Breast epithelium (tissue), 4 donors: ENCODE data around the gene DDC. TPM values are rescaled to one million over a fixed set of nuclear protein-coding genes. Genes with fewer than 3 reads are reported as not detected.

Experiments used
- DNase-seq, 2 donors: peaks; one replicate each; pipeline ENCODE4 v3.0.0-alpha.2; 2019; ENCODE audit warnings: low spot score in 2 of 2
- H3K27ac ChIP-seq, 2 donors: fragments of 200-600 bp; sonication (generic) in 1 of 2; one replicate each; pipeline ENCODE4 v1.5.1; 2016 to 2019; ENCODE audit warnings: mild to moderate bottlenecking in 1 of 2
- H3K27me3 ChIP-seq, 2 donors: fragments of 200-600 bp; sonication (generic) in 1 of 2; one replicate each; pipeline versions ENCODE4 v1.5.1 to v1.6.0; 2017 to 2019; ENCODE audit warnings: control low read depth in 1 of 2, mild to moderate bottlenecking in 1 of 2
- H3K36me3 ChIP-seq: fragments of 200-600 bp; one replicate; pipeline ENCODE4 v1.5.1; 2019
- H3K4me1 ChIP-seq, 2 donors: fragments of 200-600 bp; sonication (generic); one replicate each; pipeline ENCODE4 v1.5.1; 2016 to 2019; ENCODE audit warnings: control low read depth in 1 of 2
- H3K4me3 ChIP-seq, 3 donors: fragments of 200-600 bp; sonication (generic); 1 replicate in 2 of 3; 2 replicates in 1 of 3; pipeline ENCODE4 v1.5.1; 2016 to 2019; ENCODE audit warnings: mild to moderate bottlenecking in 3 of 3, moderate library complexity in 2 of 3
- H3K9me3 ChIP-seq, 2 donors: fragments of 200-600 bp; sonication (generic) in 1 of 2; one replicate each; pipeline ENCODE4 v1.5.1; 2016 to 2019; ENCODE audit warnings: control low read depth in 1 of 2
- CTCF ChIP-seq, 3 donors: fragments of 450-650 bp; IDR thresholded peaks; one replicate each; pipeline ENCODE4 v1.5.1; 2016 to 2017; ENCODE audit warnings: antibody characterized with exemption in 3 of 3, mild to moderate bottlenecking in 3 of 3, moderate library complexity in 3 of 3
- POLR2A ChIP-seq: fragments of 450-650 bp; IDR thresholded peaks from one replicate; pipeline ENCODE4 v1.6.1; 2016; ENCODE audit warnings: antibody characterized with exemption, mild to moderate bottlenecking, moderate library complexity
- POLR2AphosphoS5 ChIP-seq, 3 donors: sonication (generic); formaldehyde crosslinking; IDR thresholded peaks; one replicate each; pipeline ENCODE4 v1.6.1; 2017; ENCODE audit warnings: antibody characterized with exemption in 3 of 3
- intact Hi-C: fragments of 100-400 bp; cut with DNase I; formaldehyde crosslinking; loops from one replicate; pipeline ENCODE4 v1.15.1; 2023; ENCODE audit warnings: low total_unique reads
- total RNA-seq, 3 donors: library from RNA; depleted of rRNA; stranded (reverse); fragments of >200 nt; gene quantifications; one replicate each; pipeline ENCODE4 v1.1.0, GENCODE V29; 2016

Gene DDC
- total RNA-seq, 3 donors from 2014 or later, result 0.29 to 0.33 TPM; not detected in 1

GRCh38 chr7:50477640-50478039, 87.6 kb downstream of the DDC start:
- H3K4me3 ChIP-seq, result no peak overlapping the region
- H3K27me3 ChIP-seq, result no peaks in the 10 kb centered on the region
- no peak for DNase-seq
- H3K4me1 ChIP-seq, result no peaks in the 10 kb centered on the region
- intact Hi-C loops, result no loop called here
- H3K9me3 ChIP-seq, result no peaks in the 10 kb centered on the region
- H3K27ac ChIP-seq, result no peak overlapping the region
- no peak for TF ChIP-seq POLR2A
- no peak for TF ChIP-seq POLR2AphosphoS5 (IDR thresholded peaks at IDR 0.05)
- TF ChIP-seq CTCF (IDR thresholded peaks at IDR 0.05), result no peak
- no peaks in the 10 kb centered on the region for H3K36me3 ChIP-seq

GRCh38 chr7:50476953-50477625, 88.1 kb downstream of the DDC start:
- no peaks in the 10 kb centered on the region for H3K27me3 ChIP-seq
- DNase-seq, result no peak
- TF ChIP-seq POLR2AphosphoS5 (IDR thresholded peaks at IDR 0.05) (no peak), POLR2A (no peak), CTCF (IDR thresholded peaks at IDR 0.05) (no peak)
- no peaks in the 10 kb centered on the region for H3K36me3 ChIP-seq
- no peaks in the 10 kb centered on the region for H3K4me1 ChIP-seq
- no peak overlapping the region for H3K4me3 ChIP-seq
- intact Hi-C loops, result no loop called here
- H3K27ac ChIP-seq, result no peak overlapping the region
- H3K9me3 ChIP-seq, result no peaks in the 10 kb centered on the region

- H3K27me3 ChIP-seq, result no peaks in the 10 kb centered on the region
- no peak overlapping the region for H3K27ac ChIP-seq
- no peaks in the 10 kb centered on the region for H3K36me3 ChIP-seq
- no peak for TF ChIP-seq POLR2AphosphoS5 (IDR thresholded peaks at IDR 0.05)
- no peak for TF ChIP-seq CTCF (IDR thresholded peaks at IDR 0.05)
- no peak for TF ChIP-seq POLR2A
- intact Hi-C loops, result no loop called here
- no peaks in the 10 kb centered on the region for H3K4me1 ChIP-seq
- no peak for DNase-seq
- no peaks in the 10 kb centered on the region for H3K9me3 ChIP-seq
- H3K4me3 ChIP-seq, result no peak overlapping the region
Observed at GRCh38 chr7:50475340-50475739, 89.9 kb downstream of the DDC start.

- H3K27me3 ChIP-seq, result no peaks in the 10 kb centered on the region
- H3K36me3 ChIP-seq, result no peaks in the 10 kb centered on the region
- no peaks in the 10 kb centered on the region for H3K9me3 ChIP-seq
- TF ChIP-seq POLR2AphosphoS5 (IDR thresholded peaks at IDR 0.05) (no peak), CTCF (IDR thresholded peaks at IDR 0.05) (no peak), POLR2A (no peak)
- DNase-seq, result no peak
- H3K4me3 ChIP-seq, result no peak overlapping the region
- H3K4me1 ChIP-seq, result no peaks in the 10 kb centered on the region
- H3K27ac ChIP-seq, result no peak overlapping the region
- intact Hi-C loops, result no loop called here
Observed at GRCh38 chr7:50474382-50475160, 90.6 kb downstream of the DDC start.

GRCh38 chr7:50473531-50473930, 91.7 kb downstream of the DDC start:
- H3K9me3 ChIP-seq, result no peaks in the 10 kb centered on the region
- H3K27me3 ChIP-seq, result no peaks in the 10 kb centered on the region
- DNase-seq, result no peak
- H3K36me3 ChIP-seq, result no peaks in the 10 kb centered on the region
- H3K4me1 ChIP-seq, result no peaks in the 10 kb centered on the region
- H3K4me3 ChIP-seq, result no peak overlapping the region
- no peak overlapping the region for H3K27ac ChIP-seq
- TF ChIP-seq CTCF (IDR thresholded peaks at IDR 0.05) (no peak), POLR2AphosphoS5 (IDR thresholded peaks at IDR 0.05) (no peak), POLR2A (no peak)
- intact Hi-C loops, result no loop called here
